ENCODE measurements around the gene MCF2L. TPM values are rescaled to one million over a fixed set of nuclear protein-coding genes. Genes with fewer than 3 reads are reported as not detected.
"Not testable (repeated sequence)": the region's sequence is repeated elsewhere in the genome, so short reads cannot be mapped to it uniquely, and the experiment has no call there.

The MCF2L gene
- total and polyA plus RNA-seq, 8 donors, result 16.0 to 83.6 (median 23.6) TPM

- DNase-seq (no peak), ATAC-seq (no peak), FAIRE-seq (no peak)
- intact Hi-C loops (cut with DNase I), result no loop called here
- no peaks in the 10 kb centered on the region for H3K4me1 ChIP-seq
- no peak overlapping the region for H3K27ac ChIP-seq
- no peaks in the 10 kb centered on the region for H3K36me3 ChIP-seq
- H3K9me3 ChIP-seq, result no peaks in the 10 kb centered on the region
- H3K4me3 ChIP-seq, result no peak overlapping the region
- WGBS, 2 donors, result 68 to 71% methylated on average over 7 of the region's 7 CpGs
- TF ChIP-seq CTCF (IDR thresholded peaks at IDR 0.05), result no peak
- H3K27me3 ChIP-seq, result no peaks in the 10 kb centered on the region
Measured at GRCh38 chr13:112938680-112939079, 30.3 kb upstream of the MCF2L start.

GRCh38 chr13:112940236-112940635 lies 28.8 kb upstream of the MCF2L start:
- Histone ChIP-seq H3K4me1 (no peaks in the 10 kb centered on the region), H3K36me3 (no peaks in the 10 kb centered on the region), H3K27ac (no peak overlapping the region), H3K9me3 (no peaks in the 10 kb centered on the region), H3K4me3 (no peak overlapping the region), H3K27me3 (no peaks in the 10 kb centered on the region)
- TF ChIP-seq CTCF (IDR thresholded peaks at IDR 0.05), result no peak
- DNase-seq, result no peak
- FAIRE-seq, result no peak
- 29% methylated on average over 14 of the region's 14 CpGs for WGBS, 2 donors
- no peak for ATAC-seq
- intact Hi-C loops (cut with DNase I), result loop anchor here in 2 of 3 donors (5.0 kb wide), 1 partner anchor 87 kb away; no protein-coding TSS in a partner anchor

GRCh38 chr13:112941349-112941748 lies 27.7 kb upstream of the MCF2L start:
- Histone ChIP-seq H3K27me3 (no peaks in the 10 kb centered on the region), H3K36me3 (no peaks in the 10 kb centered on the region), H3K9me3 (no peaks in the 10 kb centered on the region), H3K4me1 (no peaks in the 10 kb centered on the region), H3K27ac (no peak overlapping the region), H3K4me3 (no peak overlapping the region)
- WGBS, 2 donors, result 71 to 83% methylated on average over 7 of the region's 7 CpGs
- no peak for FAIRE-seq
- DNase-seq, result no peak
- ATAC-seq, result no peak
- no peak for TF ChIP-seq CTCF (IDR thresholded peaks at IDR 0.05)
- intact Hi-C loops (cut with DNase I), result loop anchor here in 2 of 3 donors (5.0 kb wide), 1 partner anchor 86 kb away; no protein-coding TSS in a partner anchor

GRCh38 chr13:112941765-112942164 lies 27.2 kb upstream of the MCF2L start:
- intact Hi-C loops (cut with DNase I), result loop anchor here in 2 of 3 donors (5.0 kb wide), 1 partner anchor 86 kb away; no protein-coding TSS in a partner anchor

GRCh38 chr13:112942689-112943308 lies 26.2 kb upstream of the MCF2L start:
- WGBS, 2 donors, result 0 to 1% methylated on average over 18 of the region's 18 CpGs
- H3K27ac ChIP-seq, result peak overlapping the region in 2 of 4 donors; percentile 19 to 35
- H3K4me1 ChIP-seq, result no peaks in the 10 kb centered on the region
- peak; percentile 96 to 97 (median 97) for TF ChIP-seq CTCF (IDR thresholded peaks at IDR 0.05)
- FAIRE-seq (peak; percentile 78), DNase-seq (peak; percentile 93 to 100 (median 97)), ATAC-seq (peak; percentile 95 to 97 (median 96))
- peak overlapping the region; percentile 37 to 58 (median 48) for H3K4me3 ChIP-seq
- no peaks in the 10 kb centered on the region for H3K9me3 ChIP-seq
- H3K36me3 ChIP-seq, result no peaks in the 10 kb centered on the region
- H3K27me3 ChIP-seq, result no peaks in the 10 kb centered on the region
- intact Hi-C loops (cut with DNase I), result loop anchor here in 2 of 3 donors (5.0 kb wide), 1 partner anchor 85 kb away; no protein-coding TSS in a partner anchor

More at GRCh38 chr13:112941765-112942164, 27.2 kb upstream of the MCF2L start:
- not testable (repeated sequence) for FAIRE-seq, H3K27ac ChIP-seq, H3K4me3 ChIP-seq, H3K36me3 ChIP-seq, DNase-seq, H3K27me3 ChIP-seq, H3K4me1 ChIP-seq, H3K9me3 ChIP-seq, ATAC-seq
- 70 to 77% methylated on average over 11 of the region's 11 CpGs for WGBS, 2 donors
